Inferior parietal cortex (tissue), 1 donor: ENCODE measurements around the gene SKP1.

Source experiments
- DNase-seq: peaks from one replicate; pipeline ENCODE4 v3.0.0-alpha.2; 2016; ENCODE audit errors: extremely low spot score

Gene SKP1

GRCh38 chr5:134143944-134144941 lies 32.5 kb downstream of the SKP1 start:
- DNase-seq, result no peak

GRCh38 chr5:134143431-134143830 lies 33.3 kb downstream of the SKP1 start:
- no peak for DNase-seq

- no peak for DNase-seq
Measured at GRCh38 chr5:134142806-134143205, 33.9 kb downstream of the SKP1 start.

- DNase-seq, result no peak
Measured at GRCh38 chr5:134142052-134142451, 34.7 kb downstream of the SKP1 start.

GRCh38 chr5:134141331-134142050 lies 35.3 kb downstream of the SKP1 start:
- DNase-seq, result no peak

- peak; percentile 84 for DNase-seq
Measured at GRCh38 chr5:134140530-134141201, 36.1 kb downstream of the SKP1 start.

- DNase-seq, result no peak
Measured at GRCh38 chr5:134139891-134140469, 36.8 kb downstream of the SKP1 start.

GRCh38 chr5:134139377-134139851 lies 37.3 kb downstream of the SKP1 start:
- DNase-seq, result no peak

GRCh38 chr5:134138416-134139376 lies 38.1 kb downstream of the SKP1 start:
- no peak for DNase-seq

GRCh38 chr5:134136771-134137170 lies 40.0 kb downstream of the SKP1 start:
- DNase-seq, result no peak

GRCh38 chr5:134136221-134136631 lies 40.5 kb downstream of the SKP1 start:
- DNase-seq, result no peak

- no peak for DNase-seq
Measured at GRCh38 chr5:134135091-134135655, 41.6 kb downstream of the SKP1 start.

GRCh38 chr5:134133995-134134541 lies 42.7 kb downstream of the SKP1 start:
- no peak for DNase-seq

GRCh38 chr5:134133188-134133994 lies 43.4 kb downstream of the SKP1 start:
- no peak for DNase-seq

- DNase-seq, result no peak
Measured at GRCh38 chr5:134132372-134133187, 44.2 kb downstream of the SKP1 start.

- no peak for DNase-seq
Measured at GRCh38 chr5:134131578-134132350, 45.0 kb downstream of the SKP1 start.

- DNase-seq, result no peak
Measured at GRCh38 chr5:134131165-134131564, 45.6 kb downstream of the SKP1 start.
